Motor neuron (in vitro differentiated cells): ENCODE results near the gene TNFAIP8L1. TPM values are rescaled to one million over a fixed set of nuclear protein-coding genes. Genes with fewer than 3 reads are reported as not detected.

ENCODE experiments used
- ATAC-seq, 8 experiments: fragments of 200-7000 bp; cut with Tn5 transposase; replicated peaks in 6 of 8; 2 replicates each; pipeline ENCODE4 v1.8.0; 2021; ENCODE audit warnings: mild to moderate bottlenecking in 8 of 8, moderate library complexity in 8 of 8
- H3K27ac ChIP-seq, 2 donors: fragments of 250-450 bp; sonication (Bioruptor Pico); 2 replicates each; pipeline ENCODE4 v1.9.0; 2021; ENCODE audit warnings: antibody characterized with exemption in 2 of 2, mild to moderate bottlenecking in 2 of 2, moderate library complexity in 1 of 2
- H3K4me1 ChIP-seq, 2 donors: fragments of 250-450 bp; sonication (Bioruptor Pico); replicated peaks in 1 of 2; 2 replicates each; pipeline ENCODE4 v1.6.1; 2021; ENCODE audit warnings: antibody characterized with exemption in 2 of 2, mild to moderate bottlenecking in 2 of 2, moderate library complexity in 1 of 2
- H3K4me3 ChIP-seq, 5 donors: fragments of 250-450 bp; sonication (Bioruptor Pico); 2 replicates each; pipeline ENCODE4 v1.9.0; 2021; ENCODE audit warnings: antibody characterized with exemption in 5 of 5, mild to moderate bottlenecking in 5 of 5, moderate library complexity in 4 of 5
- WGBS, 10 experiments: fragments of 450-650 bp; shearing (Covaris generic); methylation state at CpG; one replicate each; pipeline ENCODE4 v1.0.0; 2022; 5-methylcytosine and 5-hydroxymethylcytosine counted together
- in situ Hi-C, 9 experiments: fragments of 400-800 bp; cut with MboI; loops; one replicate each; pipeline ENCODE4 v1.15.0; 2021; ENCODE audit warnings: low sequenced_read_pairs in 9 of 9, low pct_unique_long_range_greater_than_20kb in 2 of 9; ENCODE audit not compliant: unreplicated experiment in 9 of 9
- total RNA-seq, 8 experiments: library from RNA; unstranded; fragments of 300-600 nt; gene quantifications; 2 replicates each; pipeline versions ENCODE4 v1.2.3 to v1.2.4, GENCODE V29; 2022

The TNFAIP8L1 gene
- total RNA-seq, 8 experiments from 2014 or later = 0.61 to 5.7 (median 2.6) TPM

GRCh38 chr19:4640247-4641000 is 1.1 kb downstream of the TNFAIP8L1 start:
- Histone ChIP-seq H3K27ac (no peak overlapping the region), H3K4me1 (peaks cover 0 to 12% of the 10 kb centered on the region in 2 donors), H3K4me3 (peak overlapping the region in 1 of 5 donors; percentile 44)
- 81 to 100% (median 100%) methylated on average over 1 to 6 of the region's 17 CpGs; no CpG with 5 or more reads in 5 of the 10 experiments for WGBS, 10 experiments
- ATAC-seq = no peak
- in situ Hi-C loops = loop anchor here in 1 of 9 experiments (25.0 kb wide), 1 partner anchor 378 kb away; no protein-coding TSS in a partner anchor

GRCh38 chr19:4641132-4641531 is 1.8 kb downstream of the TNFAIP8L1 start:
- in situ Hi-C loops = loop anchor here in 1 of 9 experiments (25.0 kb wide), 1 partner anchor 379 kb away; no protein-coding TSS in a partner anchor
- Histone ChIP-seq H3K4me3 (no peak overlapping the region), H3K4me1 (peaks cover 0 to 5% of the 10 kb centered on the region in 2 donors), H3K27ac (no peak overlapping the region)
- WGBS, 10 experiments = 60 to 100% (median 90%) methylated on average over 1 to 5 of the region's 14 CpGs; no CpG with 5 or more reads in 3 of the 10 experiments
- no peak for ATAC-seq

GRCh38 chr19:4642625-4643024 is 3.3 kb downstream of the TNFAIP8L1 start:
- peaks cover 0 to 5% of the 10 kb centered on the region in 2 donors for H3K4me1 ChIP-seq
- no peak for ATAC-seq
- H3K4me3 ChIP-seq = no peak overlapping the region
- in situ Hi-C loops = loop anchor here in 1 of 9 experiments (25.0 kb wide), 1 partner anchor 380 kb away; no protein-coding TSS in a partner anchor
- no peak overlapping the region for H3K27ac ChIP-seq
- 70% methylated on average over 2 of the region's 6 CpGs; no CpG with 5 or more reads in 9 of the 10 experiments for WGBS, 10 experiments

GRCh38 chr19:4645718-4646117 is 6.4 kb downstream of the TNFAIP8L1 start:
- in situ Hi-C loops = loop anchor here in 1 of 9 experiments (25.0 kb wide), 1 partner anchor 383 kb away; no protein-coding TSS in a partner anchor
- WGBS, 10 experiments = 10 to 100% (median 67%) methylated on average over 1 to 3 of the region's 4 CpGs; no CpG with 5 or more reads in 4 of the 10 experiments
- no peak for ATAC-seq
- Histone ChIP-seq H3K4me1 (peaks cover 0 to 5% of the 10 kb centered on the region in 2 donors), H3K27ac (no peak overlapping the region), H3K4me3 (no peak overlapping the region)

GRCh38 chr19:4647676-4648644 is 8.6 kb downstream of the TNFAIP8L1 start:
- Histone ChIP-seq H3K4me1 (peaks cover 0 to 5% of the 10 kb centered on the region in 2 donors), H3K4me3 (no peak overlapping the region), H3K27ac (peak overlapping the region in 1 of 2 donors; percentile 37)
- peak in 3 of 8 experiments; percentile 7 to 11 (median 11) for ATAC-seq
- in situ Hi-C loops = loop anchor here in 1 of 9 experiments (25.0 kb wide), 1 partner anchor 386 kb away; no protein-coding TSS in a partner anchor
- WGBS, 10 experiments = 40 to 100% (median 83%) methylated on average over 1 to 7 of the region's 20 CpGs; no CpG with 5 or more reads in 3 of the 10 experiments

GRCh38 chr19:4649392-4650047 is 10.2 kb downstream of the TNFAIP8L1 start:
- ATAC-seq = peak in 4 of 8 experiments; percentile 4 to 13 (median 10)
- WGBS, 10 experiments = 82 to 100% (median 95%) methylated on average over 1 to 5 of the region's 19 CpGs; no CpG with 5 or more reads in 4 of the 10 experiments
- H3K4me1 ChIP-seq = peaks cover 0 to 5% of the 10 kb centered on the region in 2 donors
- in situ Hi-C loops = loop anchor here in 1 of 9 experiments (25.0 kb wide), 1 partner anchor 387 kb away; no protein-coding TSS in a partner anchor
- H3K27ac ChIP-seq = no peak overlapping the region
- H3K4me3 ChIP-seq = no peak overlapping the region

GRCh38 chr19:4650159-4650558 is 10.8 kb downstream of the TNFAIP8L1 start:
- in situ Hi-C loops = no loop called here
- peak in 4 of 8 experiments; percentile 2 to 10 (median 4) for ATAC-seq
- whole genome bisulfite sequencing, 10 experiments = 67 to 83% methylated on average over 1 of the region's 2 CpGs; no CpG with 5 or more reads in 8 of the 10 experiments
- Histone ChIP-seq H3K27ac (no peak overlapping the region), H3K4me1 (peaks cover 0 to 5% of the 10 kb centered on the region in 2 donors), H3K4me3 (no peak overlapping the region)

GRCh38 chr19:4652075-4652474 is 12.8 kb downstream of the TNFAIP8L1 start:
- 80 to 100% (median 91%) methylated on average over 1 to 16 of the region's 44 CpGs; no CpG with 5 or more reads in 6 of the 10 experiments for WGBS, 10 experiments
- Histone ChIP-seq H3K4me3 (no peak overlapping the region), H3K4me1 (peaks cover 0 to 5% of the 10 kb centered on the region in 2 donors), H3K27ac (no peak overlapping the region)
- peak in 2 of 8 experiments; percentile 4 to 10 for ATAC-seq
- in situ Hi-C loops = no loop called here

- ATAC-seq = peak in 2 of 8 experiments; percentile 5 to 25
- in situ Hi-C loops = no loop called here
- Histone ChIP-seq H3K27ac (no peak overlapping the region), H3K4me3 (no peak overlapping the region), H3K4me1 (no peaks in the 10 kb centered on the region)
- WGBS, 10 experiments = 50 to 100% (median 87%) methylated on average over 1 to 6 of the region's 13 CpGs; no CpG with 5 or more reads in 4 of the 10 experiments
Observed at GRCh38 chr19:4653793-4654436, 14.6 kb downstream of the TNFAIP8L1 start.

- Histone ChIP-seq H3K27ac (no peak overlapping the region), H3K4me1 (no peaks in the 10 kb centered on the region), H3K4me3 (no peak overlapping the region)
- in situ Hi-C loops = no loop called here
- peak in 1 of 8 experiments; percentile 14 for ATAC-seq
- WGBS, 10 experiments = 81 to 100% (median 96%) methylated on average over 3 to 13 of the region's 27 CpGs; no CpG with 5 or more reads in 1 of the 10 experiments
Observed at GRCh38 chr19:4654437-4655361, 15.4 kb downstream of the TNFAIP8L1 start.

GRCh38 chr19:4656102-4656501 is 16.8 kb downstream of the TNFAIP8L1 start:
- Histone ChIP-seq H3K27ac (no peak overlapping the region), H3K4me3 (no peak overlapping the region), H3K4me1 (no peaks in the 10 kb centered on the region)
- 80 to 90% (median 86%) methylated on average over 1 to 4 of the region's 8 CpGs; no CpG with 5 or more reads in 3 of the 10 experiments for WGBS, 10 experiments
- peak in 1 of 8 experiments; percentile 23 for ATAC-seq
- in situ Hi-C loops = no loop called here
